Panc1 (cell line): Measurements from ENCODE around the gene ATP5MG. TPM values are rescaled to one million over a fixed set of nuclear protein-coding genes. Genes with fewer than 3 reads are reported as not detected.

Experiments
- ATAC-seq: fragments of 200-7000 bp; cut with Tn5 transposase; 2 replicates; pipeline ENCODE4 v1.9.1; 2020; ENCODE audit warnings: mild to moderate bottlenecking, moderate library complexity
- BruUV-seq: library from RNA; stranded (reverse); fragments of 400-500 nt; replicated peaks from 2 replicates; lab custom pipeline; 2021; lab: Mats Ljungman, UMichigan
- CTCF ChIA-PET: fragments of 300-600 bp; sonication (Branson Sonifier 250); formaldehyde crosslinking; loops from one replicate; lab custom pipeline; 2022; ENCODE audit warnings: antibody characterized with exemption; lab: Charles Lee
- POLR2A ChIA-PET: fragments of 300-600 bp; sonication (Branson Sonifier 250); formaldehyde crosslinking; loops from one replicate; lab custom pipeline; 2022; ENCODE audit warnings: antibody characterized with exemption; lab: Charles Lee
- DNase-seq: peaks from one replicate; pipeline ENCODE4 v3.0.0-alpha.2; 2010; ENCODE audit warnings: low read depth, low spot score
- H3K27ac ChIP-seq: 2 replicates; pipeline ENCODE4 v1.5.1; 2011; ENCODE audit warnings: mild to moderate bottlenecking, low read length, inconsistent platforms
- H3K27me3 ChIP-seq: fragments of 200-500 bp; sonication (Bioruptor generic); 2 replicates; pipeline ENCODE4 v1.6.0; 2014; ENCODE audit warnings: low read length, inconsistent platforms; ENCODE audit not compliant: control insufficient read depth, insufficient read depth
- H3K36me3 ChIP-seq: fragments of 200-500 bp; sonication (Bioruptor generic); 2 replicates; pipeline ENCODE4 v1.5.1; 2014; ENCODE audit warnings: inconsistent platforms, mild to moderate bottlenecking, low read length, moderate library complexity; ENCODE audit not compliant: control insufficient read depth, insufficient read depth
- H3K4me1 ChIP-seq: 2 replicates; pipeline ENCODE4 v1.5.1; 2011; ENCODE audit warnings: inconsistent platforms, mild to moderate bottlenecking, low read length, moderate library complexity; ENCODE audit not compliant: control insufficient read depth, insufficient read depth
- H3K4me3 ChIP-seq, 2 experiments: 2 replicates each; pipeline ENCODE4 v1.5.1; 2011 to 2012; ENCODE audit warnings: low read depth in 2 of 2, low read length in 2 of 2, mild to moderate bottlenecking in 2 of 2, inconsistent platforms in 1 of 2, moderate library complexity in 1 of 2
- H3K9me3 ChIP-seq: fragments of 200-500 bp; sonication (Bioruptor generic); 2 replicates; pipeline ENCODE4 v1.5.1; 2014; ENCODE audit warnings: low read depth, mild to moderate bottlenecking, inconsistent platforms, low read length, moderate library complexity; ENCODE audit not compliant: control insufficient read depth, insufficient read depth
- POLR2AphosphoS5 ChIP-seq: IDR thresholded peaks from 2 replicates; pipeline ENCODE4 v1.6.1; 2012; ENCODE audit warnings: mild to moderate bottlenecking, low read depth, low read length, moderate library complexity
- SIN3A ChIP-seq: IDR thresholded peaks from 2 replicates; pipeline ENCODE4 v1.6.1; 2012; ENCODE audit warnings: low read depth, mild to moderate bottlenecking, low read length, moderate library complexity, borderline replicate concordance; ENCODE audit not compliant: insufficient read depth
- TCF7L2 ChIP-seq: IDR thresholded peaks from 2 replicates; pipeline ENCODE4 v1.6.1; 2011; ENCODE audit warnings: mild to moderate bottlenecking, low read depth, low read length, inconsistent platforms
- in situ Hi-C: cut with HindIII; loops from 2 replicates; pipeline ENCODE4 v1.10.0; 2016; ENCODE audit warnings: low sequenced_read_pairs, low pct_unique_long_range_greater_than_20kb
- intact Hi-C: fragments of 100-400 bp; cut with micrococcal nuclease; formaldehyde crosslinking; loops from one replicate; pipeline ENCODE4 v1.10.0; 2022; ENCODE audit not compliant: unreplicated experiment
- total RNA-seq: library from RNA; stranded (reverse); gene quantifications from one replicate; pipeline ENCODE4 v1.2.1, GENCODE V29; 2021; ENCODE audit not compliant: unreplicated experiment
- TF ChIP-seq, protein P1 (sequence below), 2 experiments: IDR thresholded peaks; 2 replicates each; pipeline ENCODE4 v1.6.1; 2011 to 2012; ENCODE audit warnings: low read depth in 2 of 2, control low read depth in 1 of 2, low read length in 1 of 2, mild to moderate bottlenecking in 1 of 2, moderate library complexity in 1 of 2; ENCODE audit not compliant: insufficient read depth in 1 of 2
- TF ChIP-seq, protein P2 (sequence below): fragments of 450-650 bp; IDR thresholded peaks from 2 replicates; pipeline ENCODE4 v1.5.1; 2017; ENCODE audit warnings: mild to moderate bottlenecking

The ATP5MG gene
- total RNA-seq, 1 experiment from 2014 or later: 504 TPM

DNA sequence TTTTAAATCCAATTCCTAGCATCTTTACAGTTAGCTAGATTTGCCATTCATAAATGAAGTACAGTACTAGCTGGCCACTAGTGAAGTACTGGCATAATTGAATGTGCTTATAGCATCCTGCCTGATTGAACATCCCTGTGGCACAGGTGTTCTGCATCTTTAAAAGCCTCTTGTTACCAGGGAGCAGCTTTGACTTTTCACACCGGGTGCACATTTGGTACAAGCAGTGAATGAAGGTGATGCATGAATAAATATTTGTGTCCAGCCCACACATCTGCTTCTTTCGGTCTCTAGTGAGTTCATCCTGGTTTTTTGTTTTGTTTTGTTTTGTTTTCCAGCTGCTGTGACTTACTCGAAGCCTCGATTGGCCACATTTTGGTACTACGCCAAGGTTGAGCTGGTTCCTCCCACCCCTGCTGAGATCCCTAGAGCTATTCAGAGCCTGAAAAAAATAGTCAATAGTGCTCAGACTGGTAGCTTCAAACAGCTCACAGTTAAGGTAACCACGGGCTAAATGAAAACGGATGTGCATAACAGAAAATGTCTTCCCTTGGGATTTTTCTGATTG, 5.3 kb downstream of the ATP5MG start:
- intact Hi-C loops (no loop called here), in situ Hi-C loops (no loop called here)
- H3K27me3 ChIP-seq: no peaks in the 10 kb centered on the region
- H3K36me3 ChIP-seq: peaks cover 45% of the 10 kb centered on the region
- no peak for TF ChIP-seq TCF7L2
- TF ChIP-seq POLR2AphosphoS5: no peak
- TF ChIP-seq, protein P1, sequence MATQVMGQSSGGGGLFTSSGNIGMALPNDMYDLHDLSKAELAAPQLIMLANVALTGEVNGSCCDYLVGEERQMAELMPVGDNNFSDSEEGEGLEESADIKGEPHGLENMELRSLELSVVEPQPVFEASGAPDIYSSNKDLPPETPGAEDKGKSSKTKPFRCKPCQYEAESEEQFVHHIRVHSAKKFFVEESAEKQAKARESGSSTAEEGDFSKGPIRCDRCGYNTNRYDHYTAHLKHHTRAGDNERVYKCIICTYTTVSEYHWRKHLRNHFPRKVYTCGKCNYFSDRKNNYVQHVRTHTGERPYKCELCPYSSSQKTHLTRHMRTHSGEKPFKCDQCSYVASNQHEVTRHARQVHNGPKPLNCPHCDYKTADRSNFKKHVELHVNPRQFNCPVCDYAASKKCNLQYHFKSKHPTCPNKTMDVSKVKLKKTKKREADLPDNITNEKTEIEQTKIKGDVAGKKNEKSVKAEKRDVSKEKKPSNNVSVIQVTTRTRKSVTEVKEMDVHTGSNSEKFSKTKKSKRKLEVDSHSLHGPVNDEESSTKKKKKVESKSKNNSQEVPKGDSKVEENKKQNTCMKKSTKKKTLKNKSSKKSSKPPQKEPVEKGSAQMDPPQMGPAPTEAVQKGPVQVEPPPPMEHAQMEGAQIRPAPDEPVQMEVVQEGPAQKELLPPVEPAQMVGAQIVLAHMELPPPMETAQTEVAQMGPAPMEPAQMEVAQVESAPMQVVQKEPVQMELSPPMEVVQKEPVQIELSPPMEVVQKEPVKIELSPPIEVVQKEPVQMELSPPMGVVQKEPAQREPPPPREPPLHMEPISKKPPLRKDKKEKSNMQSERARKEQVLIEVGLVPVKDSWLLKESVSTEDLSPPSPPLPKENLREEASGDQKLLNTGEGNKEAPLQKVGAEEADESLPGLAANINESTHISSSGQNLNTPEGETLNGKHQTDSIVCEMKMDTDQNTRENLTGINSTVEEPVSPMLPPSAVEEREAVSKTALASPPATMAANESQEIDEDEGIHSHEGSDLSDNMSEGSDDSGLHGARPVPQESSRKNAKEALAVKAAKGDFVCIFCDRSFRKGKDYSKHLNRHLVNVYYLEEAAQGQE (IDR thresholded peaks at IDR 0.05; ENCODE audit: insufficient read depth in 1 of 2, low read depth in 2 of 2, low read length in 1 of 2): no peak
- TF ChIP-seq SIN3A: no peak
- TF ChIP-seq, protein P2, sequence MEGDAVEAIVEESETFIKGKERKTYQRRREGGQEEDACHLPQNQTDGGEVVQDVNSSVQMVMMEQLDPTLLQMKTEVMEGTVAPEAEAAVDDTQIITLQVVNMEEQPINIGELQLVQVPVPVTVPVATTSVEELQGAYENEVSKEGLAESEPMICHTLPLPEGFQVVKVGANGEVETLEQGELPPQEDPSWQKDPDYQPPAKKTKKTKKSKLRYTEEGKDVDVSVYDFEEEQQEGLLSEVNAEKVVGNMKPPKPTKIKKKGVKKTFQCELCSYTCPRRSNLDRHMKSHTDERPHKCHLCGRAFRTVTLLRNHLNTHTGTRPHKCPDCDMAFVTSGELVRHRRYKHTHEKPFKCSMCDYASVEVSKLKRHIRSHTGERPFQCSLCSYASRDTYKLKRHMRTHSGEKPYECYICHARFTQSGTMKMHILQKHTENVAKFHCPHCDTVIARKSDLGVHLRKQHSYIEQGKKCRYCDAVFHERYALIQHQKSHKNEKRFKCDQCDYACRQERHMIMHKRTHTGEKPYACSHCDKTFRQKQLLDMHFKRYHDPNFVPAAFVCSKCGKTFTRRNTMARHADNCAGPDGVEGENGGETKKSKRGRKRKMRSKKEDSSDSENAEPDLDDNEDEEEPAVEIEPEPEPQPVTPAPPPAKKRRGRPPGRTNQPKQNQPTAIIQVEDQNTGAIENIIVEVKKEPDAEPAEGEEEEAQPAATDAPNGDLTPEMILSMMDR: no peak
- ChIA-PET CTCF (no interaction called here), POLR2A (interaction anchor here (0.6 kb wide), 1 partner anchor 14 kb away, joined by 12 read pairs; no protein-coding TSS in a partner anchor)
- peaks cover 62% of the 10 kb centered on the region for H3K4me1 ChIP-seq
- ATAC-seq: no peak
- H3K27ac ChIP-seq: peak overlapping the region; percentile 32
- no TSS peak for BruUV-seq
- no peak for DNase-seq
- H3K9me3 ChIP-seq: no peaks in the 10 kb centered on the region
- H3K4me3 ChIP-seq: no peak overlapping the region

DNA sequence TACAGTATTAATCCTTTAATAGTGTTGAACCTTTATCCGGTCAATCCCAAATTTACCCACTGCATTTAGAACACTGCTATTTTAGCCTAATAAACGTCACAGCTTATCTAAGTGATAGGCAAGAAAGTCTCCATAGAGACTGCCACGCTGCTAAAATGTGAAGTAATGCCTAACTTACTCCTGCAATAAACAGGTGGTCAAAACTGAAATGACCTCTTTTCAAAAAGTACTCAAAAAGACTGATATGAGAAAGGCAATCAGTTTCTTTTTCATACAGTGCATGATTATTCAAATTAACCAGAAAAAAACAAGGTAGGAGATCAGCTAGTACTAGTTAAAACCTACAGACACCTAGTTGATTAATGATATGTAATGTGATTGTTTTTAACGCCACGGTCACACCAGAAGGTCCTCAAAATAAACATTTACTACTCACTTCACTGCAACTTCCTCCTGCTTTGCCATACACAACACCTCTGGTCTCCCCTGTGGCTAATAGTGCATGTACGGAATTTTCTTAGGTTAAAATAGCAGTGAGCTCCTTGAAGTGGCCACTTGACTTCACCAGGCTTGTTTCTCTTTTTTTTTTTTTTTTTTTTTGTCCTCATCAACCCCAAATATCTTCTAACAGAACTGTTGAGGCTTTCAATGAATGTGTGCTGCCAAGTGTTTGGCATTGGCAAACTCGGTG, 8.8 kb downstream of the ATP5MG start:
- POLR2A ChIA-PET: interaction anchor here (0.6 kb wide), 2 partner anchors 88 to 160 kb away, joined by 4 read pairs; no protein-coding TSS in a partner anchor
- no TSS peak for BruUV-seq
- intact Hi-C loops (no loop called here), in situ Hi-C loops (no loop called here)
- ATAC-seq (no peak), DNase-seq (no peak)
- CTCF ChIA-PET: interaction anchor here (0.7 kb wide), 1 partner anchor 16 kb away, joined by 3 read pairs; no protein-coding TSS in a partner anchor
- peak overlapping the region; percentile 62 for H3K27ac ChIP-seq
- no peaks in the 10 kb centered on the region for H3K9me3 ChIP-seq
- no peaks in the 10 kb centered on the region for H3K27me3 ChIP-seq
- peaks cover 67% of the 10 kb centered on the region for H3K4me1 ChIP-seq
- TF ChIP-seq POLR2AphosphoS5: 0 out of 2 replicates have a peak, but pooled peaks have one; percentile 34
- TF ChIP-seq SIN3A: no peak
- peaks cover 30% of the 10 kb centered on the region for H3K36me3 ChIP-seq
- no peak overlapping the region for H3K4me3 ChIP-seq
